ENCODE results near the gene DNAJB5.
"Not testable (repeated sequence)": the region's sequence is repeated elsewhere in the genome, so short reads cannot be mapped to it uniquely, and the experiment has no call there.

DNAJB5 gene

DNA sequence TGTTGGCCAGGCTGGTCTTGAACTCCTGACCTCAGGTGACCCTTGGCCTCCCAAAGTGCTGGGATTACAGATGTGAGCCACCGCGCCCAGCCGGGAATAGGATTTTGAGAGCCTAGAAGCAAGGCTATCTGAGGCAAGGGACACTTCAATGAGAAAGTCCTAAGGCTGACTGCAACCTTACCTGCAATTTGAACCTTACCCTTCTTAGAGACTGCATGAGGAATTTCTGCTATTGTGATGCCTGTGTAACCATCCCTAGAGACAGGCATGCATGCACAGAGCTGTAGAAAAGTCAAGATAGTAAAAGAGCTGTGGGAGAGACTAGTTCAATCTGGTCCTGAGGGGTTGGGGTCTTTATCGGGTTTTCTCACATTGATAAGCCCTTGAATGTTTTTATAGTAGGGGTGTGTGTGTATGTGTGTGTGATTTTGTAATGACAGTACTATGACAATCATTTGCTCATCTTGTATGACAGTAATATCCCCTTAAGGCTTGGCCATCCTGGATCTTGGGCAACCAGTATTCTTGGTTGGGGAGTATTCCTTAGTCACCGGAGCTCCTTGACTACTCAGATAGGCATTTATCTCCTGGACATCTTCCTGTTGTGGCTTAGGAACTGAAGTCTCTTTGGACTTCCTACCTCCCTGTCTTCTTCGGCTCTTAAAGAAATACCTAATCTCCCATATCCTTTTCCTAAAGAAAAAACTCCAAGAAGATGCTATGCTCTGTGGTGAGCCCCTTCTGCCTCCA, 11.2 kb downstream of the DNAJB5 start:
- Histone ChIP-seq H3K27ac (no peak overlapping the region), H3K36me3 (peaks cover 24% of the 10 kb centered on the region), H3K4me3 (ENCODE audit: low read depth, low read length) (no peak overlapping the region), H3K9me3 (ENCODE audit: severe bottlenecking) (no peaks in the 10 kb centered on the region), H3K27me3 (ENCODE audit: insufficient read depth, low read depth, severe bottlenecking) (no peaks in the 10 kb centered on the region)
- DNase-seq, result no peak
- TF ChIP-seq, protein P1, sequence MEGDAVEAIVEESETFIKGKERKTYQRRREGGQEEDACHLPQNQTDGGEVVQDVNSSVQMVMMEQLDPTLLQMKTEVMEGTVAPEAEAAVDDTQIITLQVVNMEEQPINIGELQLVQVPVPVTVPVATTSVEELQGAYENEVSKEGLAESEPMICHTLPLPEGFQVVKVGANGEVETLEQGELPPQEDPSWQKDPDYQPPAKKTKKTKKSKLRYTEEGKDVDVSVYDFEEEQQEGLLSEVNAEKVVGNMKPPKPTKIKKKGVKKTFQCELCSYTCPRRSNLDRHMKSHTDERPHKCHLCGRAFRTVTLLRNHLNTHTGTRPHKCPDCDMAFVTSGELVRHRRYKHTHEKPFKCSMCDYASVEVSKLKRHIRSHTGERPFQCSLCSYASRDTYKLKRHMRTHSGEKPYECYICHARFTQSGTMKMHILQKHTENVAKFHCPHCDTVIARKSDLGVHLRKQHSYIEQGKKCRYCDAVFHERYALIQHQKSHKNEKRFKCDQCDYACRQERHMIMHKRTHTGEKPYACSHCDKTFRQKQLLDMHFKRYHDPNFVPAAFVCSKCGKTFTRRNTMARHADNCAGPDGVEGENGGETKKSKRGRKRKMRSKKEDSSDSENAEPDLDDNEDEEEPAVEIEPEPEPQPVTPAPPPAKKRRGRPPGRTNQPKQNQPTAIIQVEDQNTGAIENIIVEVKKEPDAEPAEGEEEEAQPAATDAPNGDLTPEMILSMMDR (IDR thresholded peaks at IDR 0.05; ENCODE audit: low read depth, low read length), result no peak

DNA sequence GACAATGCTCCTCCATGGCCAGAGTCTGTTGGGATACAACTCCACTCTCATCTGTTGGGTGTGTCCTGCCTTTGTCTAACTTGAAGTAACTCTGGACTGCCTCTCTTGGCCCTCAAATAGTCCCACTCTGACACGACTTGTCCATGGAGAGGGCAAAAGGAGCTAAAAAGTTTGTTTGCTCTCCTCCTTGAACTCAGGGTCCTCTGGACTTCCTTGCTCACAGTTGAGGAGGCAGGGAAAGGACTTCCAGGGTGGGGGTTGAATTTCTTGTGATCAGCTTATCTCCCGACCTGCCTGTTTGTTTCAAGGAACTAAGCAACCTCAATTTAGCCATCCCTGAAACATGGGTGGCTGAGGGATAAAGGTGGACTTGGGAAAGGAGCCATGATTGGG, 11.7 kb downstream of the DNAJB5 start:
- TF ChIP-seq, protein P1 (IDR thresholded peaks at IDR 0.05; ENCODE audit: low read depth, low read length), result no peak
- no peak for DNase-seq
- Histone ChIP-seq H3K27me3 (ENCODE audit: insufficient read depth, low read depth, severe bottlenecking) (no peaks in the 10 kb centered on the region), H3K27ac (no peak overlapping the region), H3K4me3 (ENCODE audit: low read depth, low read length) (no peak overlapping the region), H3K36me3 (peaks cover 18% of the 10 kb centered on the region), H3K9me3 (ENCODE audit: severe bottlenecking) (no peaks in the 10 kb centered on the region)

DNA sequence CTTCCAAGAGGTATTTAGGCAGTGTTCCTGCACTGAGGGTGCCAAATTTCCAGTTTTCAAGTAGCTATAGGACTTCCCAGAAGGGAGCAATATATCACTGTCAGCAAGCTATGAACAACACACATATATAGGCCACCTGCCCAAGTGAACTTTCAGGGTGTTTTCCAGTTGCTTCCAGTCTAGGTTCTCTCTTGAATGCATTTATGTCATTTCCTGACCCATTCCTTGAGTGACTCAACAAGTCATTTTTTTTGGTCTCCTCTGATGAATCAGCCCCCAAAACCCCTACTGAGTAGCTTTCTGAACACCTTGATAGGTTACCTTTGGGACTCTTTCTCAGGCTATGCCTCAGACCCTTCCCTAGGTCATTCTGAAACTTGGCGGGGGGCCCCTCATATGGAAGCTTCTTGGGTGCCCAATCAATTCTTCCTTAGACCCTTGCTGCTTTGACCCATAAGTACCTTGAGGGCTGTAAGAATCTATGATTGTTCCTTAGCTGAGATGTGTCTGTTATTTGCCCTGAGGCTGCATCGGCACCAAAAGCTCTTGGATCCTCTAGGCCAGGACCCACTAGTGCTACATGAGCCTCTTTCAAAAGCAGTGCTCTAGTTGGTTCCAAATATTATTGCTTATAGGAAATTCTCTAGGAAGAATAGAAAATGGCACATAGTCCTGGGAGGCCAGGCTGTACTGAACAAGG, 12.4 kb downstream of the DNAJB5 start:
- H3K36me3 ChIP-seq, result peaks cover 11% of the 10 kb centered on the region
- H3K9me3 ChIP-seq (ENCODE audit: severe bottlenecking), result no peaks in the 10 kb centered on the region
- no peaks in the 10 kb centered on the region for H3K27me3 ChIP-seq (ENCODE audit: insufficient read depth, low read depth, severe bottlenecking)
- DNase-seq, result no peak
- H3K27ac ChIP-seq, result no peak overlapping the region
- TF ChIP-seq, protein P1 (IDR thresholded peaks at IDR 0.05; ENCODE audit: low read depth, low read length), result no peak
- H3K4me3 ChIP-seq (ENCODE audit: low read depth, low read length), result no peak overlapping the region

DNA sequence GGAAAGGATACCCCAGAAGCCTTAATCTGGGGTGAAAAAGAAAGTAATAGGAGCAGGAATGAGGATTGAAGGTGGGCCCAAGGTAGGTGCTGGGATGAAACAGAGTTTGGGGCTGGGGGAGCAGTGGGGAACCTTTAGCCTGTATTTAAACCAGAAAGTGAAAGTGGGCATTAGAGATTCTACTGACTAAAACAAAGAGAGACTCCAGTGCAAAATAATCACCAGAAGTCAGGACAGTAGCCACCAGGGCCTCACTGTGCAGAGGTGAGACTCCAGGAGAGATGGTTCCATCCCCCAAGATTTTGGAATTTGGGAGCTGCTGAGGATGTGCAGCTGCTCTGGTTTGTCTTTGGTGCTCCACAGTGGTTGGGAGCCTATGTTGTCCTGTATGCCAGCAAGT, 13.1 kb downstream of the DNAJB5 start:
- Histone ChIP-seq H3K4me3 (ENCODE audit: low read depth, low read length) (no peak overlapping the region), H3K27ac (no peak overlapping the region)
- no peak for DNase-seq

DNA sequence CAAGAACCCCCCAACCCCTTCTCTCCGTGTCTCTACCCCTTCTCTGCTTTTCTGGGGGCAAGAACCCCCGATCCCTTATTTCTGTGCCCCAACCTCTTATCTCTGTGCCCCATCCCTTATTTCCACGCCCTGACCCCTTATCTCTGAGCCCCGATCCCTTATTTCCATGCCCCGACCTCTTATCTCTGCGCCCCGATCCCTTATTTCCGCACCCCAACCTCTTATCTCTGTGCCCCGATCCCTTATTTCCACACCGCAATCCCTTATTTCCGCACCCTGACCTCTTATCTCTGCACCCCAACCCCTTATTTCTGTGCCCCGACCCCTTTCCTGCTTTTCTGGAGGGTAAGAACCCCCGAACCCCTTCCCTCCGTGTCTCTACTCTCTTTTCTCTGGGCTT, 14.8 kb downstream of the DNAJB5 start:
- not testable (repeated sequence) for H3K9me3 ChIP-seq (ENCODE audit: severe bottlenecking); DNase-seq; H3K27ac ChIP-seq; H3K4me3 ChIP-seq (ENCODE audit: low read depth, low read length); H3K27me3 ChIP-seq (ENCODE audit: insufficient read depth, low read depth, severe bottlenecking); H3K36me3 ChIP-seq

More for the DNA sequence above, 13.1 kb downstream of the DNAJB5 start:
- Histone ChIP-seq H3K27me3 (ENCODE audit: insufficient read depth, low read depth, severe bottlenecking) (no peaks in the 10 kb centered on the region), H3K9me3 (ENCODE audit: severe bottlenecking) (no peaks in the 10 kb centered on the region), H3K36me3 (peaks cover 4% of the 10 kb centered on the region)
- TF ChIP-seq, protein P1 (IDR thresholded peaks at IDR 0.05; ENCODE audit: low read depth, low read length), result no peak

DNA sequence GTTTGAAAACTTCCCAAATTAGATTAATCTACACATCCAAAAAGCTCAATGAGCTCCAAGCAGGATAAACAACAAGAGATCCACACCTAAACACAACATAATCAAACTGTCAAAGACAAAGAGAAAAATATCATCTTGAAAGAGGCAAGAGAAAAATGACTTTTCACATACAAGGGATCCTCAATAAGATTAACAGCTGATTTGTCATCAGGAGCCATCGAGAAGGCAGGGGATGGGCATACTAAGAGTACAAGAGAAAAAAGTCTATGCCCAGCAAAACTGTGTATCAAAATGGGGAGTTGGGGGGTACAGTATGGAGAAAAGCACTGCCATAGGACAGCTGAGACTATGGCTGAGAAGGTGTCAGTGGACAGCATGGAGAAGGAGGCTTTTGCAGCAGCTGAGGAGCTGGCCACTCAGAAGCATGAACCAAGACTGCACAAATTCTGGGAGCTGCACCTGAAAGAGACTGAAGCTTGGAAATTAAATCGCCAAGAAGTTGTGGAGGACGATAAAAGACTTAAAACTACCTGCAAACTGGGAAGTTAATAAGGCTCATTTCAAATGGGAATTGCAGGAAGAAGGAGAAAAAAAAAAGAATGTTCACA, 20.9 kb downstream of the DNAJB5 start:
- Histone ChIP-seq H3K9me3 (ENCODE audit: severe bottlenecking) (peaks cover 8% of the 10 kb centered on the region), H3K36me3 (no peaks in the 10 kb centered on the region), H3K4me3 (ENCODE audit: low read depth, low read length) (no peak overlapping the region), H3K27ac (no peak overlapping the region), H3K27me3 (ENCODE audit: insufficient read depth, low read depth, severe bottlenecking) (no peaks in the 10 kb centered on the region)
- no peak for DNase-seq
- TF ChIP-seq, protein P1 (IDR thresholded peaks at IDR 0.05; ENCODE audit: low read depth, low read length), result no peak

All from WERI-Rb-1 (cell line).